GM12878 (cell line): ENCODE results near the gene RAB15. TPM values are rescaled to one million over a fixed set of nuclear protein-coding genes. Genes with fewer than 3 reads are reported as not detected.

ENCODE experiments used
- ATAC-seq: fragments of 200-7000 bp; cut with Tn5 transposase; 3 replicates; pipeline ENCODE4 v1.9.1; 2020; ENCODE audit warnings: mild to moderate bottlenecking, moderate library complexity
- BruUV-seq: library from RNA; stranded (reverse); fragments of 400-500 nt; replicated peaks from 2 replicates; lab custom pipeline; 2021; lab: Mats Ljungman, UMichigan
- CTCF ChIA-PET: fragments of 300-600 bp; sonication (Branson Sonifier 250); formaldehyde crosslinking; extraction: SDS; loops from one replicate; lab custom pipeline; 2021; ENCODE audit warnings: inconsistent platforms; lab: Yijun Ruan, JAX
- POLR2A ChIA-PET: fragments of 350-600 bp; formaldehyde crosslinking; extraction: SDS; loops from one replicate; lab custom pipeline; 2021; ENCODE audit warnings: inconsistent platforms; lab: Charles Lee
- RAD21 ChIA-PET: fragments of 300-600 bp; sonication (Branson Sonifier 250); formaldehyde crosslinking; loops from one replicate; lab custom pipeline; 2023; ENCODE audit warnings: antibody characterized with exemption; ENCODE audit not compliant: unreplicated experiment; lab: Charles Lee
- SMC1A ChIA-PET: fragments of 300-600 bp; sonication (Branson Sonifier 250); formaldehyde crosslinking; loops from one replicate; lab custom pipeline; 2023; ENCODE audit not compliant: unreplicated experiment, uncharacterized antibody; lab: Charles Lee
- DNase-seq: peaks from one replicate; pipeline ENCODE4 v3.0.0-alpha.2; 2011; ENCODE audit warnings: low read depth, low spot score
- FAIRE-seq: peaks from 3 replicates; lab custom pipeline; 2011; peaks lifted over from hg19 to GRCh38; lab: Jason Lieb, UNC
- H2AFZ ChIP-seq: 2 replicates; pipeline ENCODE4 v1.6.0; 2011; ENCODE audit warnings: low read depth, low read length, control low read depth; ENCODE audit not compliant: control insufficient read depth
- H3K27ac ChIP-seq: 2 replicates; pipeline ENCODE4 v1.5.1; 2011; ENCODE audit warnings: control low read depth; ENCODE audit not compliant: control insufficient read depth, insufficient read depth
- H3K27me3 ChIP-seq, 2 experiments: replicated peaks in 1 of 2; 2 replicates each; pipeline versions ENCODE4 v1.6.0 to v1.6.1; 2011; ENCODE audit warnings: low read length in 1 of 2; ENCODE audit not compliant: control insufficient read depth in 2 of 2, insufficient read depth in 2 of 2
- H3K36me3 ChIP-seq, 2 experiments: 2 replicates each; pipeline ENCODE4 v1.5.1; 2011; ENCODE audit warnings: low read length in 1 of 2; ENCODE audit not compliant: control insufficient read depth in 2 of 2, insufficient read depth in 2 of 2
- H3K4me1 ChIP-seq: 2 replicates; pipeline ENCODE4 v1.6.1; 2011; ENCODE audit warnings: mild to moderate bottlenecking, low read length, moderate library complexity, mixed read lengths; ENCODE audit not compliant: control insufficient read depth, insufficient read depth
- H3K4me2 ChIP-seq: 2 replicates; pipeline ENCODE4 v1.6.0; 2011; ENCODE audit warnings: control low read depth; ENCODE audit not compliant: control insufficient read depth, insufficient read depth
- H3K4me3 ChIP-seq: fragments of 200-600 bp; sonication (generic); 2 replicates; pipeline ENCODE4 v1.5.1; 2016
- H3K79me2 ChIP-seq: 2 replicates; pipeline ENCODE4 v1.6.0; 2011; ENCODE audit warnings: low read length; ENCODE audit not compliant: control insufficient read depth, insufficient read depth
- H3K9ac ChIP-seq: 2 replicates; pipeline ENCODE4 v1.8.0; 2011; ENCODE audit warnings: low read length, control low read depth, mixed read lengths; ENCODE audit not compliant: control insufficient read depth, insufficient read depth
- H3K9me3 ChIP-seq: replicated peaks from 3 replicates; pipeline ENCODE4 v1.5.1; 2011; ENCODE audit warnings: mild to moderate bottlenecking, low read length; ENCODE audit not compliant: control insufficient read depth, insufficient read depth
- H4K20me1 ChIP-seq: 2 replicates; pipeline ENCODE4 v1.6.0; 2011; ENCODE audit not compliant: control insufficient read depth, insufficient read depth
- IKZF2 ChIP-seq, 2 experiments: fragments of 450-650 bp; IDR thresholded peaks; 2 replicates each; pipeline ENCODE4 v1.6.1; 2017; ENCODE audit warnings: mild to moderate bottlenecking in 2 of 2, moderate library complexity in 2 of 2
- REST ChIP-seq: IDR thresholded peaks from 2 replicates; pipeline ENCODE4 v1.6.1; 2012; ENCODE audit warnings: mild to moderate bottlenecking, low read depth, low read length
- ZNF622 ChIP-seq: fragments of 450-650 bp; IDR thresholded peaks from 2 replicates; pipeline ENCODE4 v1.6.1; 2017; ENCODE audit warnings: mild to moderate bottlenecking, inconsistent platforms
- WGBS: methylation state at CpG from one replicate; pipeline ENCODE4 v1.1.6; 2016; ENCODE audit warnings: low lambda C conversion rate; ENCODE audit not compliant: insufficient replicate concordance, insufficient coverage; ENCODE audit errors: missing lambda C conversion rate; 5-methylcytosine and 5-hydroxymethylcytosine counted together
- in situ Hi-C: fragments of 300-500 bp; cut with MboI; formaldehyde crosslinking; loops from 9 replicates; pipeline ENCODE4 v1.14.3; 2018; ENCODE audit warnings: mixed read lengths
- intact Hi-C: fragments of 100-400 bp; cut with micrococcal nuclease; formaldehyde crosslinking; loops from one replicate; pipeline ENCODE4 v1.14.2; 2022; ENCODE audit not compliant: unreplicated experiment
- polyA plus RNA-seq, 11 experiments: library from polyadenylated mRNA; depleted of rRNA in 4 of 11; unstranded in 6 of 11; stranded (reverse) in 5 of 11; fragments of >200 nt; fragmentation: Nextera tagmentation in 4 of 11; fragmentation: Illumina TruSeq in 1 of 11; extraction: Ambion mirVana in 4 of 11; extraction: Trizol in 1 of 11; gene quantifications; 1 replicate in 1 of 11; 2 replicates in 10 of 11; pipeline versions ENCODE4 v1.2.1 to v1.2.3, GENCODE V29; 2011 to 2016; ENCODE audit warnings: inconsistent platforms in 2 of 11, missing spikeins in 2 of 11, low read depth in 1 of 11
- total RNA-seq, 4 experiments: library from RNA; depleted of rRNA in 3 of 4; stranded (reverse); fragments of >200 nt in 3 of 4; fragmentation: Illumina TruSeq in 1 of 4; extraction: Trizol in 1 of 4; gene quantifications; 2 replicates each; pipeline versions ENCODE4 v1.2.1 to v1.2.3, GENCODE V29; 2013 to 2021

The RAB15 gene
- total and polyA plus RNA-seq, 10 of the 15 experiments (the other 5 are each of a cell fraction or from before 2014, with no cell fraction given): 0.32 to 3.9 (median 2.1) TPM

- H3K4me2 ChIP-seq: 0 out of 2 replicates have a peak overlapping the region, but pooled peaks have one; percentile 17
- H3K27ac ChIP-seq: no peak overlapping the region
- no peak overlapping the region for H2AFZ ChIP-seq
- RAD21 ChIA-PET: interaction anchor here (0.9 kb wide), 1 partner anchor 49 kb away, joined by 4 read pairs; no protein-coding TSS in a partner anchor
- FAIRE-seq (no peak), DNase-seq (no peak), ATAC-seq (no peak)
- 81% methylated on average over 8 of the region's 8 CpGs for WGBS
- intact Hi-C loops (no loop called here), in situ Hi-C loops (no loop called here)
- H3K79me2 ChIP-seq: no peaks in the 10 kb centered on the region
- no peaks in the 10 kb centered on the region for H3K4me1 ChIP-seq
- H3K36me3 ChIP-seq: no peaks in the 10 kb centered on the region
- POLR2A ChIA-PET: no interaction called here
- no peak overlapping the region for H3K4me3 ChIP-seq
- peaks cover 2 to 7% of the 10 kb centered on the region in 2 experiments for H3K27me3 ChIP-seq
- BruUV-seq: no TSS peak
- TF ChIP-seq REST: no peak
- TF ChIP-seq ZNF622: no peak
- no peak for TF ChIP-seq IKZF2 (IDR thresholded peaks at IDR 0.05)
- CTCF ChIA-PET: interaction anchor here (0.9 to 2.1 kb wide), 7 partner anchors 10 to 148 kb away, joined by 3 to 7 read pairs (median 4); no protein-coding TSS in a partner anchor
- H4K20me1 ChIP-seq: no peaks in the 10 kb centered on the region
- SMC1A ChIA-PET: interaction anchor here (1.0 to 2.1 kb wide), 2 partner anchors 10 to 14 kb away, joined by 3 to 6 read pairs; no protein-coding TSS in a partner anchor
- no peak overlapping the region for H3K9ac ChIP-seq
- H3K9me3 ChIP-seq: no peaks in the 10 kb centered on the region
These were observed 1.2 kb downstream of the RAB15 start for GRCh38 chr14:64970776-64971477.
